Stromal cell of bone marrow (primary cell): ENCODE measurements around the gene TDRD10.

Experiments used
- DNase-seq: peaks from one replicate; pipeline ENCODE4 v3.0.0-alpha.2; 2012; ENCODE audit warnings: low read depth

The TDRD10 gene

GRCh38 chr1:154553056-154554030 lies 51.3 kb downstream of the TDRD10 start:
- DNase-seq = no peak

GRCh38 chr1:154556422-154556821 lies 54.4 kb downstream of the TDRD10 start:
- no peak for DNase-seq

- no peak for DNase-seq
Measured at GRCh38 chr1:154557248-154557938, 55.4 kb downstream of the TDRD10 start.

- no peak for DNase-seq
Measured at GRCh38 chr1:154557939-154558719, 56.1 kb downstream of the TDRD10 start, which contains the start of gene UBE2Q1. TSS of gene UBE2Q1 (minus strand) at chr1:154558662. CDS start at chr1:154558553, 109 bp downstream.

- peak; percentile 97 for DNase-seq
Measured at GRCh38 chr1:154558720-154559465, 56.9 kb downstream of the TDRD10 start.

GRCh38 chr1:154559466-154560044 lies 57.5 kb downstream of the TDRD10 start:
- peak; percentile 89 for DNase-seq

GRCh38 chr1:154565876-154566275 lies 63.9 kb downstream of the TDRD10 start:
- no peak for DNase-seq

GRCh38 chr1:154567386-154568156 lies 65.6 kb downstream of the TDRD10 start, which contains the start of gene CHRNB2:
TSS of gene CHRNB2 (plus strand) at chr1:154567778. CDS start at chr1:154568045, 267 bp downstream.
- DNase-seq = no peak

GRCh38 chr1:154568157-154568815 lies 66.3 kb downstream of the TDRD10 start:
- DNase-seq = no peak

- no peak for DNase-seq
Measured at GRCh38 chr1:154571244-154571963, 69.4 kb downstream of the TDRD10 start.

- no peak for DNase-seq
Measured at GRCh38 chr1:154571964-154572288, 69.9 kb downstream of the TDRD10 start.

GRCh38 chr1:154572468-154573167 lies 70.6 kb downstream of the TDRD10 start:
- DNase-seq = no peak

- no peak for DNase-seq
Measured at GRCh38 chr1:154573168-154573510, 71.1 kb downstream of the TDRD10 start.

- DNase-seq = no peak
Measured at GRCh38 chr1:154574716-154575115, 72.7 kb downstream of the TDRD10 start.

- DNase-seq = no peak
Measured at GRCh38 chr1:154575147-154575927, 73.3 kb downstream of the TDRD10 start.

GRCh38 chr1:154575951-154576566 lies 74.0 kb downstream of the TDRD10 start:
- DNase-seq = no peak

GRCh38 chr1:154577346-154578057 lies 75.5 kb downstream of the TDRD10 start:
- DNase-seq = no peak
